Inflammatory macrophage treated with lipopolysaccharide for 1 hour (primary cell): Measurements from ENCODE around the gene RAPSN.

Experiments used
- DNase-seq, 2 donors: peaks; one replicate each; pipeline ENCODE4 v3.0.0-alpha.2; 2020 to 2022

The RAPSN gene

DNA sequence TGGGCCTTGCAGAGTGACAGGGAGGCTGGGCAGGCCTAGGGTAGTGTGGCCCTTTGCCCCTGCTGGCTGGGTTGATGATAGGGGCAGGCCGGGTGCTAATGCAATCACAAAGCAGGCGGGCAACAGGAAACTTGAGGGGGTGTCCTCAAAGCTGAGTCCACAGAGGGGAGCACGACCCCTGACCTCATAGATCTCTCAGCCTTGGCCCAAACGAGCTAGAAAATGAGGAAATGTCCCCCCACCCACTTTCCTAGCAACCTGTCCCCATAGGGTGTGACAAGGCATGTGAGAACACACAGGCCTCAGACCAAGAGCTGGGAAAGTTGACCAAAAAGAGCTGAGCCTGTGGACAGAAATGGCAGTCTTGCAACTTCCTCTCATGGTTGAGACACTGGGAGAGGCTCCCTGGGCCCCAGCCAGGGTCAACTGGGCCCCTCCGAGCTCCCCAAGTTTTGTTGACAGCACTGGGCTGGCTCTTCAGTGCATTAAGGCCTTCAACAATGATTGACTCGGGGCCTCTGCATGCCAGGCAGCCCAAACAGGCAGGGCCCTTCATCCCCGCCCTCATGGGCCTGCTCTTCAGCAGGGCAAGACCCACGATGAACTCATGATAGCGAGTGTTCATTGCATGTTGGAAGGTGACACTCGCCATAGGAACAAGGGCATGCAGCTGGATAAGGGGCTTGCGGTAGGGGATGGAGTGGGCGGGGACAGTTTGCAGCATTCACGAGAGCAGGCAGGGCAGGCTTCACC is 60.8 kb downstream of the RAPSN start:
- peak; percentile 93 to 100 for DNase-seq
